HEK293 (cell line): Measurements from ENCODE around the gene CCNY.
A peak's percentile ranks its signal among the peaks of the same experiment; 100 is the strongest.

ENCODE experiments used
- CTCF ChIA-PET: fragments of 350-600 bp; formaldehyde crosslinking; extraction: SDS; loops from one replicate; lab custom pipeline; 2021; ENCODE audit warnings: antibody characterized with exemption; lab: Yijun Ruan, JAX
- POLR2A ChIA-PET: fragments of 300-600 bp; formaldehyde crosslinking; extraction: SDS; loops from one replicate; lab custom pipeline; 2020; ENCODE audit warnings: antibody characterized with exemption, inconsistent platforms; lab: Yijun Ruan, JAX
- H3K27ac ChIP-seq: fragments of 200-500 bp; sonication (Bioruptor generic); 2 replicates; pipeline ENCODE4 v1.5.1; 2014; ENCODE audit warnings: low read depth, low read length, control low read depth, inconsistent platforms; ENCODE audit errors: extremely low read depth
- H3K36me3 ChIP-seq, 2 experiments: fragments of 200-500 bp in 1 of 2; sonication (Bioruptor generic) in 1 of 2; 1 replicate in 1 of 2; 2 replicates in 1 of 2; pipeline ENCODE4 v1.5.1; 2014 to 2017; ENCODE audit warnings: inconsistent platforms in 2 of 2, low read length in 2 of 2; ENCODE audit not compliant: control insufficient read depth in 2 of 2, insufficient read depth in 1 of 2
- H3K4me1 ChIP-seq: fragments of 200-500 bp; sonication (Bioruptor generic); 2 replicates; pipeline ENCODE4 v1.5.1; 2014; ENCODE audit warnings: mild to moderate bottlenecking, low read length, inconsistent platforms; ENCODE audit not compliant: control insufficient read depth, insufficient read depth
- H3K4me3 ChIP-seq: 2 replicates; pipeline ENCODE4 v1.5.1; 2011; ENCODE audit warnings: low read depth, mild to moderate bottlenecking, control low read depth, low read length, moderate library complexity
- H3K9me3 ChIP-seq: fragments of 200-500 bp; sonication (Bioruptor generic); 2 replicates; pipeline ENCODE4 v1.5.1; 2014; ENCODE audit warnings: low read depth, low read length, inconsistent platforms; ENCODE audit not compliant: control insufficient read depth, insufficient read depth
- EGR2 ChIP-seq: fragments of 450-650 bp; formaldehyde crosslinking; IDR thresholded peaks from 2 replicates; pipeline ENCODE4 v1.5.1; 2016; ENCODE audit warnings: low read depth, missing biosample characterization, missing genetic modification characterization
- KLF16 ChIP-seq: fragments of 450-650 bp; formaldehyde crosslinking; IDR thresholded peaks from 2 replicates; pipeline ENCODE4 v1.5.1; 2017; ENCODE audit warnings: missing biosample characterization, missing genetic modification characterization
- PRDM4 ChIP-seq: fragments of 450-650 bp; formaldehyde crosslinking; IDR thresholded peaks from 2 replicates; pipeline ENCODE4 v1.5.1; 2017; ENCODE audit warnings: missing biosample characterization, missing genetic modification characterization
- ZBTB48 ChIP-seq: fragments of 450-650 bp; formaldehyde crosslinking; IDR thresholded peaks from 2 replicates; pipeline ENCODE4 v1.5.1; 2016; ENCODE audit warnings: missing biosample characterization, missing genetic modification characterization
- ZFHX2 ChIP-seq: fragments of 450-650 bp; formaldehyde crosslinking; conservative IDR thresholded peaks from 2 replicates; pipeline ENCODE4 v1.5.1; 2016; ENCODE audit warnings: missing biosample characterization, missing genetic modification characterization
- ZIC2 ChIP-seq: fragments of 450-650 bp; formaldehyde crosslinking; IDR thresholded peaks from 2 replicates; pipeline ENCODE4 v1.5.1; 2016; ENCODE audit warnings: missing biosample characterization, missing genetic modification characterization
- ZNF223 ChIP-seq: fragments of 450-650 bp; formaldehyde crosslinking; IDR thresholded peaks from 2 replicates; pipeline ENCODE4 v1.5.1; 2016; ENCODE audit warnings: missing biosample characterization, missing genetic modification characterization
- ZNF354C ChIP-seq: fragments of 450-650 bp; formaldehyde crosslinking; IDR thresholded peaks from 2 replicates; pipeline ENCODE4 v1.5.1; 2016; ENCODE audit warnings: missing biosample characterization, missing genetic modification characterization, low read depth, borderline replicate concordance
- ZNF416 ChIP-seq: fragments of 450-650 bp; formaldehyde crosslinking; IDR thresholded peaks from 2 replicates; pipeline ENCODE4 v1.5.1; 2016; ENCODE audit warnings: missing biosample characterization, missing genetic modification characterization
- ZNF530 ChIP-seq: fragments of 450-650 bp; formaldehyde crosslinking; IDR thresholded peaks from 2 replicates; pipeline ENCODE4 v1.5.1; 2016; ENCODE audit warnings: low read depth, missing biosample characterization, missing genetic modification characterization
- ZNF580 ChIP-seq: fragments of 450-650 bp; formaldehyde crosslinking; IDR thresholded peaks from 2 replicates; pipeline ENCODE4 v1.5.1; 2016; ENCODE audit warnings: missing biosample characterization, missing genetic modification characterization
- ZNF596 ChIP-seq: fragments of 450-650 bp; IDR thresholded peaks from 2 replicates; pipeline ENCODE4 v1.5.0; 2018; ENCODE audit warnings: missing biosample characterization, mild to moderate bottlenecking, missing genetic modification characterization, moderate library complexity
- ZNF670 ChIP-seq: fragments of 450-650 bp; formaldehyde crosslinking; IDR thresholded peaks from 2 replicates; pipeline ENCODE4 v1.5.1; 2016; ENCODE audit warnings: missing biosample characterization, missing genetic modification characterization, low read depth
- ZNF776 ChIP-seq: fragments of 450-650 bp; formaldehyde crosslinking; IDR thresholded peaks from 2 replicates; pipeline ENCODE4 v1.5.0; 2017; ENCODE audit warnings: missing biosample characterization, missing genetic modification characterization, borderline replicate concordance
- ZNF791 ChIP-seq: fragments of 450-650 bp; formaldehyde crosslinking; IDR thresholded peaks from 2 replicates; pipeline ENCODE4 v1.5.1; 2016; ENCODE audit warnings: missing biosample characterization, missing genetic modification characterization
- ZNF830 ChIP-seq: fragments of 450-650 bp; IDR thresholded peaks from 2 replicates; pipeline ENCODE4 v1.5.0; 2018; ENCODE audit warnings: missing biosample characterization, missing genetic modification characterization, low read depth, mild to moderate bottlenecking, moderate library complexity
- ZSCAN30 ChIP-seq: fragments of 450-650 bp; IDR thresholded peaks from 2 replicates; pipeline ENCODE4 v1.5.1; 2018; ENCODE audit warnings: missing biosample characterization, mild to moderate bottlenecking, missing genetic modification characterization, moderate library complexity
- TF ChIP-seq, protein P1 (sequence below): fragments of 450-650 bp; formaldehyde crosslinking; conservative IDR thresholded peaks from 2 replicates; pipeline ENCODE4 v1.5.1; 2016; ENCODE audit warnings: low read depth, missing biosample characterization, missing genetic modification characterization
- TF ChIP-seq, protein P2 (sequence below): fragments of 450-650 bp; formaldehyde crosslinking; IDR thresholded peaks from 2 replicates; pipeline ENCODE4 v1.5.1; 2016; ENCODE audit warnings: missing biosample characterization, missing genetic modification characterization
- TF ChIP-seq, protein P3 (sequence below): fragments of 450-650 bp; formaldehyde crosslinking; IDR thresholded peaks from 2 replicates; pipeline ENCODE4 v1.5.1; 2016; ENCODE audit warnings: missing biosample characterization, missing genetic modification characterization, borderline replicate concordance
- TF ChIP-seq, protein P4 (sequence below): fragments of 450-650 bp; formaldehyde crosslinking; optimal IDR thresholded peaks from 2 replicates; pipeline ENCODE3; 2016; ENCODE audit warnings: missing biosample characterization, mild to moderate bottlenecking, missing genetic modification characterization

The CCNY gene

DNA sequence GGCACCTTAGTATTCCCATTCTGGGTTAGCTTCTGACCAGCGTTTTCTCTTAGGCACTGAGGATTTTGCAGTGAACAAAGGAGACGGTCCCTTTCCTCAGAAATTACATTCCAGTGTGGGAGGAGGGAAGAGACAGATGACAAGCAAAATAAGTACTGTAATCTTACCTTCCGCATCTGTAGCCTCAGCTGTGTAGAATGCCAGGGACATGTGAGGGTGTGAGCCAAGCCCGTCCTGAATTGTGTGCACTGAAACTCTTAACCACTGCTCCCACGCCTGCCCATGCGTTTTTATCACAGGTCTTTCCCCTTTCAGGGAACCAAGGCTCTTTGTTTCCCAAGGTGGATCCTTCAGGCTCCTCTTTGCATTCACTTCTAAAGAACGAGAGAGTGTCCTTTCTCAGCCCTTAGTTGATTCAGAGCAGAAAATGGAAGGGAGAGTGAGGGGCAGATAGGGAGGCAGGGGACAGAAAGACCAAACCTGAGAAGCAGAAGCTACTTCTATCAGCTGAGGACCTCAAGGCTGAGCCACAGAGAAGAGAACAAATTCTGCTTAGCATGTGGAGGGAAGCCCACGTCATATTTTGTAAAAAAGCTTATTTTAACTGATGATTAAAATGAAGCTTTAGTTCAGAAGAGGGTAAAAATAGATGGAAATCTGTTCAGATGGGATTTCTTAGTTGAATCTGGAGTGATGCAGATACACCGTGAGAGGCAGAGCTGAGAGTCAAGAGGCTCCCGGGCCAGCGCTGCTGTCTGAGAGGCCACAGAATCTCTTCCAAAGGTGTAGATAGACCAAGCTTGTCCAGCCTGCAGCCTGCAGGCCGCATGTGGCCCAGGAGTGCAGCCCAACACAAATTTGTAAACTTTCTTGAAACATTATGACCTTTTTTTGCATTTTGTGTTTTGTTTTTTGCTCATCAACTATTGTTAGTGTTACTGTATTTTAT is 122.5 kb downstream of the CCNY start:
- ChIA-PET POLR2A (no interaction called here), CTCF (interaction anchor here (1.9 kb wide), 1 partner anchor 104 kb away, joined by 5 read pairs; no protein-coding TSS in a partner anchor)
- TF ChIP-seq, protein P1, sequence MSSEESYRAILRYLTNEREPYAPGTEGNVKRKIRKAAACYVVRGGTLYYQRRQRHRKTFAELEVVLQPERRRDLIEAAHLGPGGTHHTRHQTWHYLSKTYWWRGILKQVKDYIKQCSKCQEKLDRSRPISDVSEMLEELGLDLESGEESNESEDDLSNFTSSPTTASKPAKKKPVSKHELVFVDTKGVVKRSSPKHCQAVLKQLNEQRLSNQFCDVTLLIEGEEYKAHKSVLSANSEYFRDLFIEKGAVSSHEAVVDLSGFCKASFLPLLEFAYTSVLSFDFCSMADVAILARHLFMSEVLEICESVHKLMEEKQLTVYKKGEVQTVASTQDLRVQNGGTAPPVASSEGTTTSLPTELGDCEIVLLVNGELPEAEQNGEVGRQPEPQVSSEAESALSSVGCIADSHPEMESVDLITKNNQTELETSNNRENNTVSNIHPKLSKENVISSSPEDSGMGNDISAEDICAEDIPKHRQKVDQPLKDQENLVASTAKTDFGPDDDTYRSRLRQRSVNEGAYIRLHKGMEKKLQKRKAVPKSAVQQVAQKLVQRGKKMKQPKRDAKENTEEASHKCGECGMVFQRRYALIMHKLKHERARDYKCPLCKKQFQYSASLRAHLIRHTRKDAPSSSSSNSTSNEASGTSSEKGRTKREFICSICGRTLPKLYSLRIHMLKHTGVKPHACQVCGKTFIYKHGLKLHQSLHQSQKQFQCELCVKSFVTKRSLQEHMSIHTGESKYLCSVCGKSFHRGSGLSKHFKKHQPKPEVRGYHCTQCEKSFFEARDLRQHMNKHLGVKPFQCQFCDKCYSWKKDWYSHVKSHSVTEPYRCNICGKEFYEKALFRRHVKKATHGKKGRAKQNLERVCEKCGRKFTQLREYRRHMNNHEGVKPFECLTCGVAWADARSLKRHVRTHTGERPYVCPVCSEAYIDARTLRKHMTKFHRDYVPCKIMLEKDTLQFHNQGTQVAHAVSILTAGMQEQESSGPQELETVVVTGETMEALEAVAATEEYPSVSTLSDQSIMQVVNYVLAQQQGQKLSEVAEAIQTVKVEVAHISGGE: no peak
- no peak for TF ChIP-seq ZNF530 (tag by site-specific recombination)
- TF ChIP-seq EGR2 (tag by site-specific recombination): peak; percentile 59; the same call in 1 of the 2 replicates
- TF ChIP-seq ZIC2 (tag by site-specific recombination): no peak
- TF ChIP-seq ZNF596 (tag by site-specific recombination): no peak
- TF ChIP-seq ZFHX2 (tag by site-specific recombination): 0 out of 2 replicates have a peak, but pooled peaks have one; percentile 7
- TF ChIP-seq, protein P2, sequence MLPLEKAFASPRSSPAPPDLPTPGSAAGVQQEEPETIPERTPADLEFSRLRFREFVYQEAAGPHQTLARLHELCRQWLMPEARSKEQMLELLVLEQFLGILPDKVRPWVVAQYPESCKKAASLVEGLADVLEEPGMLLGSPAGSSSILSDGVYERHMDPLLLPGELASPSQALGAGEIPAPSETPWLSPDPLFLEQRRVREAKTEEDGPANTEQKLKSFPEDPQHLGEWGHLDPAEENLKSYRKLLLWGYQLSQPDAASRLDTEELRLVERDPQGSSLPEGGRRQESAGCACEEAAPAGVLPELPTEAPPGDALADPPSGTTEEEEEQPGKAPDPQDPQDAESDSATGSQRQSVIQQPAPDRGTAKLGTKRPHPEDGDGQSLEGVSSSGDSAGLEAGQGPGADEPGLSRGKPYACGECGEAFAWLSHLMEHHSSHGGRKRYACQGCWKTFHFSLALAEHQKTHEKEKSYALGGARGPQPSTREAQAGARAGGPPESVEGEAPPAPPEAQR (tag by site-specific recombination): no peak
- TF ChIP-seq ZNF354C: no peak
- TF ChIP-seq, protein P3, sequence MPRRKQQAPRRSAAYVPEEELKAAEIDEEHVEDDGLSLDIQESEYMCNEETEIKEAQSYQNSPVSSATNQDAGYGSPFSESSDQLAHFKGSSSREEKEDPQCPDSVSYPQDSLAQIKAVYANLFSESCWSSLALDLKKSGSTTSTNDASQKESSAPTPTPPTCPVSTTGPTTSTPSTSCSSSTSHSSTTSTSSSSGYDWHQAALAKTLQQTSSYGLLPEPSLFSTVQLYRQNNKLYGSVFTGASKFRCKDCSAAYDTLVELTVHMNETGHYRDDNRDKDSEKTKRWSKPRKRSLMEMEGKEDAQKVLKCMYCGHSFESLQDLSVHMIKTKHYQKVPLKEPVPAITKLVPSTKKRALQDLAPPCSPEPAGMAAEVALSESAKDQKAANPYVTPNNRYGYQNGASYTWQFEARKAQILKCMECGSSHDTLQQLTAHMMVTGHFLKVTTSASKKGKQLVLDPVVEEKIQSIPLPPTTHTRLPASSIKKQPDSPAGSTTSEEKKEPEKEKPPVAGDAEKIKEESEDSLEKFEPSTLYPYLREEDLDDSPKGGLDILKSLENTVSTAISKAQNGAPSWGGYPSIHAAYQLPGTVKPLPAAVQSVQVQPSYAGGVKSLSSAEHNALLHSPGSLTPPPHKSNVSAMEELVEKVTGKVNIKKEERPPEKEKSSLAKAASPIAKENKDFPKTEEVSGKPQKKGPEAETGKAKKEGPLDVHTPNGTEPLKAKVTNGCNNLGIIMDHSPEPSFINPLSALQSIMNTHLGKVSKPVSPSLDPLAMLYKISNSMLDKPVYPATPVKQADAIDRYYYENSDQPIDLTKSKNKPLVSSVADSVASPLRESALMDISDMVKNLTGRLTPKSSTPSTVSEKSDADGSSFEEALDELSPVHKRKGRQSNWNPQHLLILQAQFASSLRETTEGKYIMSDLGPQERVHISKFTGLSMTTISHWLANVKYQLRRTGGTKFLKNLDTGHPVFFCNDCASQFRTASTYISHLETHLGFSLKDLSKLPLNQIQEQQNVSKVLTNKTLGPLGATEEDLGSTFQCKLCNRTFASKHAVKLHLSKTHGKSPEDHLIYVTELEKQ (tag by site-specific recombination): no peak
- no peak overlapping the region for H3K4me3 ChIP-seq
- H3K9me3 ChIP-seq: no peaks in the 10 kb centered on the region
- peaks cover 5% of the 10 kb centered on the region for H3K4me1 ChIP-seq
- H3K36me3 ChIP-seq: no peaks in the 10 kb centered on the region
- H3K27ac ChIP-seq: no peak overlapping the region

DNA sequence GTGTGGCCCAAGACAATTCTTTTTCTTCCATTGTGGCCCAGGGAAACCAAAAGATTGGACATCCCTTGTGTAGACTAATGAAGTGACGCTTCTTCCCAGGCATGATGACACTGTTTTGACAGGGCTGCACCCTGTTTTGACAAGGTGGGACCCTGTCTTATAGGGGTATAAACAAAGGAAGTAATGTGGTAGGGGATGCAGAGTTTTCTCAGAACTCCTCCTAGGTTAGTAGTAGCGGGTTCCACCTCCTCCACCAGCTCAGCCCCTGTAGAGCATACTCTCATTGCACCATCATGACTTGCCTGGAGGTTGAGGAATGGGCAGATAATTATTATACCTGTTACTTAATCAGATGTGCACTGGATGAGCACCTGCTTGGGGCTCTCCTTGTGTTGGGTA is 123.1 kb downstream of the CCNY start:
- ChIA-PET CTCF (interaction anchor here (1.9 kb wide), 1 partner anchor 104 kb away, joined by 5 read pairs; no protein-coding TSS in a partner anchor), POLR2A (no interaction called here)
- H3K27ac ChIP-seq: no peak overlapping the region
- H3K4me1 ChIP-seq: peaks cover 10% of the 10 kb centered on the region
- no peak overlapping the region for H3K4me3 ChIP-seq
- no peaks in the 10 kb centered on the region for H3K9me3 ChIP-seq
- no peaks in the 10 kb centered on the region for H3K36me3 ChIP-seq
- TF ChIP-seq, protein P4, sequence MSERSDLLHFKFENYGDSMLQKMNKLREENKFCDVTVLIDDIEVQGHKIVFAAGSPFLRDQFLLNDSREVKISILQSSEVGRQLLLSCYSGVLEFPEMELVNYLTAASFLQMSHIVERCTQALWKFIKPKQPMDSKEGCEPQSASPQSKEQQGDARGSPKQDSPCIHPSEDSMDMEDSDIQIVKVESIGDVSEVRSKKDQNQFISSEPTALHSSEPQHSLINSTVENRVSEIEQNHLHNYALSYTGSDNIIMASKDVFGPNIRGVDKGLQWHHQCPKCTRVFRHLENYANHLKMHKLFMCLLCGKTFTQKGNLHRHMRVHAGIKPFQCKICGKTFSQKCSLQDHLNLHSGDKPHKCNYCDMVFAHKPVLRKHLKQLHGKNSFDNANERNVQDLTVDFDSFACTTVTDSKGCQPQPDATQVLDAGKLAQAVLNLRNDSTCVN (tag by site-specific recombination): no peak
- TF ChIP-seq ZNF830 (tag by site-specific recombination): no peak
- TF ChIP-seq ZBTB48 (tag by site-specific recombination): no peak
- TF ChIP-seq ZNF670: no peak
- TF ChIP-seq ZNF776 (tag by site-specific recombination): no peak
- no peak for TF ChIP-seq PRDM4
- no peak for TF ChIP-seq ZNF416
- TF ChIP-seq ZNF580 (tag by site-specific recombination): no peak
- TF ChIP-seq ZSCAN30 (tag by site-specific recombination): no peak
- TF ChIP-seq ZNF791: no peak
- TF ChIP-seq KLF16 (tag by site-specific recombination): no peak
- no peak for TF ChIP-seq ZNF223 (tag by site-specific recombination)
